Activated T-helper 1 cell treated with anti-CD3 and anti-CD28 coated beads, Interleukin-2, amount 50 U/mL, for 16 hours (primary cell): ENCODE measurements around the gene PTK6.
"Not testable (repeated sequence)": the region's sequence is repeated elsewhere in the genome, so short reads cannot be mapped to it uniquely, and the experiment has no call there.

Experiments
- DNase-seq, 2 donors: peaks; one replicate each; pipeline ENCODE4 v3.0.0-alpha.2; 2020; ENCODE audit warnings: low read depth in 1 of 2, low spot score in 1 of 2

PTK6 gene

DNA sequence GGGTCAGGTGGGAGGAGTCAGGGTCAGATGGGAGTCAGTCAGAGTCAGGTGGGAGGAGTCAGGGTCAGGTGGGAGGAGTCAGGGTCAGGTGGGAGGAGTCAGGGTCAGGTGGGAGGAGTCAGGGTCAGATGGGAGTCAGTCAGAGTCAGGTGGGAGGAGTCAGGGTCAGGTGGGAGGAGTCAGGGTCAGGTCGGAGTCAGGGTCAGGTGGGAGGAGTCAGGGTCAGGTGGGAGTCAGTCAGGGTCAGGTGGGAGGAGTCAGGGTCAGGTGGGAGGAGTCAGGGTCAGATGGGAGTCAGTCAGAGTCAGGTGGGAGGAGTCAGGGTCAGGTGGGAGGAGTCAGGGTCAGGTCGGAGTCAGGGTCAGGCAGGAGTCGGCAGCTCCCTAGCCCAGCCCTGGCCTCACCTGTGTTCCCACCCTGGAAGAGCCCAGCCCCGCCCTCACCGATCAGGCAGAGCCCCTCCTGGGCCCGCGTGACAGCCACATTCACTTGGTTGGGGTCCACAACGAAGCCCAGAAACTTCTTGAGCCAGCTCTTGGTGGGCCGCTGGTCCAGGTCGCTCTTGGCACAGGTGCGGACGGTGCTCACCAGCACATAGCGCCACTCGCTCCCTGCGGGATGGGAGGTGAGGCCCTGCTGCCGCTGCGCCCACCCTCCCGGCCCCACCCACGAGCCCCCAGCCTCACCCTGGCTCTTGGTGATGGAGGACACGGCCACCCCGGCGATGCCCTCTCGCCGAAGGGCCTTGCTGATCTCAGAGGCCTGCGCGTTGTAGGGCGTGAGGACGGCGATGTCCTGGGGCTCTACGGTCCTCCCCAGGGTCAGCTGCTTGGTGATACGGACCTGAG lies 22.5 kb upstream of the PTK6 start:
- DNase-seq, result not testable (repeated sequence)

DNA sequence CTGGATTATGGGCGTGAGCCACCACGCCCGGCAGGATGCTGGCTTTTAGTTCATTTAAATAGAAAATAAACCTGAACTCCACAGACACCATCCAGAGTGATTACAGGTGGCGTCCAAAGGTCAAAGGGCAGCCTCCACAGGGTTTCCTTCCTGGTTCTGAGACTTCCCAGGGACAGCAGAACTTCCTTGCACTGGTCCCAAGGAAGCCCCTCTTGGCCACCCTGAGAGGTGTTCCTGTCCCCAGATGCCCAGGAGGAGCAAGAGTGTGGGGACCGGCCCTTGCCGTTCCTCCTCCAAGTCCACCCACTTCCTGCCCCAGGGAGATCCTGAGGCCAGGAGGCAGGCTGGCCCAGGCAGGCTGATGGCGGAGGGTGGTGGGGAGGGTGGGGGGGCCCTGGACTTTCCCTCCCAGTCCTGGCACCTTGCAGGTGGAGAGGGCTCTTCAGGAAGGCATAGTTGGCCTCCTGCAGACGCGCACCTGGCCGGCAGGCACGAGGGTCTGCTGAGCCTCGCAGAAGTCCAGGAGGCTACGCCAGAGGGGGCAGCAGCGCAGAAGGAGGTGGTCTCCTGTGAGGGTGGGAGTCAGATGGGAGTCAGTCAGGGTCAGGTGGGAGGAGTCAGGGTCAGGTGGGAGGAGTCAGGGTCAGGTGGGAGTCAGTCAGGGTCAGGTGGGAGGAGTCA lies 21.8 kb upstream of the PTK6 start:
- DNase-seq, result no peak

DNA sequence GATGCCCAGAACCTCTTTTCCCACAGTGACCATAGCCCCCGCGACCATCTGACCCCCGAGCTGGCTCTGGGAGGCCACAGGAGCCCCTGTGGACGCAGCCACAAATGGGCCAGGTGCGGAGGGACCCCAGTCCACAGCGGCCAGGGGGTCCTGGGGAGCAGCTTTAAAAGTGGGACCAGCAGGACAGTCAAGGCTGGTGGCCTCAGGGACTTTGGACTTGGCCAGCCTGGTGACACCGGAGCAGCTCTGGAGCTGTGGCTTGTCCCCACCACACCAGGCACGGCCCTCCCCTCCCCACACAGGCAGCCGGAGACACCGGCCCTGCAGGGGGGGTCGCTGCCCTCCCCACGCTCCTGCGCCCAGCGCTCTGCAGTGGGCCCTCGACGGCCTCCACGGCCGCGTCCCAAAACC lies 20.3 kb upstream of the PTK6 start:
- DNase-seq, result no peak

DNA sequence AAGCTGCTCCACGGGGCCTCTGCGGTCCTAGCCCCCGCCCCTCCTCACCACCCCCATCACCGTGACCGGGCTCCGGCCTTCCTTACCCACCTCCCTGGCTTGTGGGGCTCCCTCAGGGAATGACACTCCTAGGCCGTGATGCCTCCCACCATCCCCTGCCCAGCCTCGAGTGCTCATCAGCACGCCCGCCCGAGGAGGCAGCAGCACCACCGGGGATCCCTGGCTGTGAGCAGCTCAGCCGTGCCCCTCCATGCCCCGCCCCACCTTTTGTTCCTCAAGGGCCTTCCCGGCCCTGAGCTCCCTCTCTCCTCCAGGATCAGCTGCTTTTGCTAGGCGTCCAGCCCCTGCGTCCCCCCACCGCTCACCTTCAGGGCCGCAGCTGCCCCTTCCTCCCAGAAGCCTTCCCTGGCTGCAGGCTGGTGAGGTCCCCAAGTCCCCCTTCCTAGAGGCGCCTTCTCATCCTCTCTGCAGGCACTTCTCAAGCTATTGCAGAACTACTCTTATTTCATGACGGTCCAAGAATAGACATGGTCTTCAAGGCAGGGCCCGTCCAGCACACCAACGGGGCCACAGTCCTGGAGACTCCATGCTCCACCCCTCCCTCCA lies 19.8 kb upstream of the PTK6 start:
- DNase-seq, result no peak

DNA sequence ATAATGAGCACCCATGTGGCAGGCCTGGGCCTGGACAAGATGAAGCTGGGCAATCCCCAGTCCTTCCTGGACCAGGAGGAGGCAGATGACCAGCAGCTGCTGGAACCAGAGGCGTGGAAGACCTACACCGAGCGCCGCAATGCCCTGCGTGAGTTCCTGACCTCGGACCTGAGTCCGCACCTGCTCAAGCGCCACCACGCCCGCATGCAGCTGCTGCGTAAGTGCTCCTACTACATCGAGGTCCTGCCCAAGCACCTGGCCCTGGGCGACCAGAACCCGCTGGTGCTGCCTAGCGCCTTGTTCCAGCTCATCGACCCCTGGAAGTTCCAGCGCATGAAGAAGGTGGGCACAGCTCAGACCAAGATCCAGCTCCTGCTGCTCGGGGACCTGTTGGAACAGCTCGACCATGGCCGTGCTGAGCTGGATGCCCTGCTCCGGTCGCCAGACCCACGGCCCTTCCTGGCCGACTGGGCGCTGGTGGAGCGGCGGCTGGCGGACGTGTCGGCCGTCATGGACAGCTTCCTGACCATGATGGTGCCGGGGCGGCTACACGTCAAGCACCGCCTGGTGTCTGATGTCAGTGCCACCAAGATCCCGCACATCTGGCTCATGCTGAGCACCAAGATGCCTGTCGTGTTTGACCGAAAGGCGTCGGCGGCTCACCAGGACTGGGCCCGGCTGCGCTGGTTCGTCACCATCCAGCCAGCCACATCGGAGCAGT lies 18.6 kb upstream of the PTK6 start:
- no peak for DNase-seq

DNA sequence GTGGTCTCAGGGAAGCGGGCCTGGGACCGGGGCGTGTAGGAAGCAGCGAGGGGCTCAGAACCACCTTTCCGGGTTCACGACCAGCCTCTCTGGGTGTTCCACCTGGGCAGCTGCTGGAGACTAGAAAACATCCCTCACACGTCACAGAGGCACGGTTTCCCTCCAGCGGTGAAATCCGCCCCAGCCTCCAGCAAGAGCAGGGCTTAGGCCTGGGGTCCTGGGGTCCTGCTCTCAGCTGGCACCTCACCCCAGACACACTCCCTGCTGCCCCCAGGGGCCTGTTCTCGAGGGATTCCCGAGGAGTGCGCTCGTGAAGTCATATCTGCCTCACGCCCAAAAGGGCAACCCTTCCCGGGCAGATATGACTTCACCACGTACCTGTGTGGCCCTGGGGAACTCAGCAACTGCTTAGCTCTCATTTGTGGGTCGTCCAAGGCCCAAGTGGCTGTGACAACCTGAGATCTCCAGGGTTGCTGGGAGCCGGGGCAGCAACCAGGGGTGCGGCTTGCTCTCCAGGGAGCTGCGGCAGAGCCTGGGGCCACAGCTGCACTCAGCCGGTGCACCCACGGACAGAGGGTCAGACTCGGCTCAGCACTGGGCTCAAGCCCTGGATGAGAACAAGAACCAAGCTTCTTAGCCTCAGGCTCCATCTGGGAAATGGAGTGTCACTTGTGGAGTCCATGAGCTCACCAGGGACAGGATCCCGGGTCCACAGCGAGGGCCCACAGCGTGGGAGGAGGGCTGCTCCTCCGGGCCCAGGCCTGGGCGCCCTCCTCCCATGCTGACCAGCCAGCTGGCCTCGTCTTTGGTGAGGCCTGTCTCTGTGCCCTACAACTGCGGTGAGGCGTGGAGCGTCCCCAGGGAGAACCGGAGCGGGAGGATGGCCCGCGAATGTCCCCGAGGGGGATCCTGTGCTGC lies 17.4 kb upstream of the PTK6 start:
- DNase-seq, result no peak

DNA sequence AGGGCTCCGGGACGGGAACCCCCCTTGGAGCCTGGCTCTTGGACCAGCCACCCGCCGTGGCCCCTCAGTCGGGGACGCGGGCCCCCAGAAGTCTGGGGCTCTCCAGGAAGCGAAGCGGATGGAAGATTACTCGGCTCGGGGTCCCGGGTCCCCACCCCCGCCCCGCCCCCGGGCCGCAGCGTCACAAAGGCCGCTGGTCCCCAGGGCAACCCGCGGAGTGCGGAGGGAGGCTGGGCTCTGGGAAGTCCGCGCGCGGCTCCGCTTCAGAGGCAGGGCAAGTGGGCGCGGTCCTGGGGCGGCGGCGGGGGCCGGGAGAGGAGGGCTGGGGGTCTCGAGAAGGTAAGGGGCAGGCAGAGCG lies 16.7 kb upstream of the PTK6 start, which contains the start of gene FNDC11:
FNDC11 (plus strand) TSS at position 227 of the 358 bp plus-strand sequence. CDS start 1,505 bp downstream, outside the sequence.
- peak in 1 of 2 donors; percentile 25 for DNase-seq

DNA sequence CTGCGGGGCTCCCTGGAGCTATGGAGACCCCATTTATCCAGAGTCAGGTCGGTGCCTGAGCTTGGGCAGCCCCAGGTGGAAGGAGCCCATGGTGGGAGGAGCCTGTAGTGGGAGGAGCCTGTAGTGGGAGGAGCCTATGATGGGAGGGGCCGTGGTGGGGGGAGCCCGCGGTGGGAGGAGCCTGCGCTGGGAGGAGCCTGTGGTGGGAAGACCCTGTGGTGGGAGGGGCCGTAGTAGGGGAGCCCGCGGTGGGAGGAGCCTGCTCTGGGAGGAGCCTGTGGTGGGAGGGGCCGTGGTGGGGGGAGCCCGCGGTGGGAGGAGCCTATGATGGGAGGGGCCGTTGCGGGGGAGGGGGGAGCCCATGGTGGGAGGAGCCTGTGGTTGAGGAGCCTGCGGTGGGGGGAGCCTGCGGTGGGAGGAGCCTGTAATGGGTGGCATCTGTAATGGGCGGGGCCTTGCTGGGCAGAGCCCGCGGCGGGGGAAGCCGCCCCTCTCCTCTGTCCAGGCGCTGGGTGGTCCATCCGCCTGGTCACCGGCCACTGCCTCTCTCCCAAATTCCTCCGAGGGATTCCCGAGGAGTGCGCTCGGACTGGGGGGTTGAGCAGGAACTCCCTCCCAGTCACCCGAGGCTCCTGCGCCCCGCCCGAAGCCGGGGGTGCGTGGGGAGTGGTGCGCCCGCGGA lies 16.2 kb upstream of the PTK6 start:
- DNase-seq, result peak; percentile 80 to 85

DNA sequence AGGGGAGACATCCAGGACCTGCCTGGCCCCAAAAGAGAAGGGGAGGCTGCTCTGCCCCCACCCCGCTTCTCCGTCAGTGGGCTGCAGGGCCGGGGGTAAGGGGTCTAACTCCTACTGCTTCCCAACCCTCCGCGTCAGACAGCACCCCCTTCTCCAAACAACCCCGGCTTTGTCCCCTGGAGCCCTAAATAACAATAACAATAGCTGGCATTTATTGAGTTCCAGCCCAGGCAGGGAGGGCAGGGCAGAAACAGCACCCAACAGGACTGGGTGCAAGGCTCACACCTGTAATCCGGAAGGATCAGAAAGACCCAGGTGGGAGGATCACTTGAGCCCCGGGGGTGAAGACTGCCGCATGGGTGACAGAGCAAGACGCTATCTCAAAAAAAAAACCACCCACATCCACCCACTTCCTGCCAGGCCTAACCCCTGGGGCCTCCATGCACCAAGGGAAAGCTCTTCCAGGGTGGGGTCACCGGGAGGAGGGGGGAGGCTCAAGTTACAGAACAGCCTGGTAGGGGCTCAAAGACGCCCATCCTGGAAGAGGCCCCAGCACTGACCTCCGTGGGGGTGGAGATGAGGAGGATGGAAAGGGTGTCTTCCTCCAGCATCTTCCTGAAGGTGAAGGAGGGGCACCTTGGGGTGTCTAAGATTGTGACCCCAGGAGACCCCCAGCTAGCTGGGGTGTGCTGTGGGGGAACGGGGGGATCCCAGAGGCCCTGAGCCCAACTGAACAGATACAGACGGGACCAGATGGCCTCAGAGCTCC lies 15.5 kb upstream of the PTK6 start:
- no peak for DNase-seq

DNA sequence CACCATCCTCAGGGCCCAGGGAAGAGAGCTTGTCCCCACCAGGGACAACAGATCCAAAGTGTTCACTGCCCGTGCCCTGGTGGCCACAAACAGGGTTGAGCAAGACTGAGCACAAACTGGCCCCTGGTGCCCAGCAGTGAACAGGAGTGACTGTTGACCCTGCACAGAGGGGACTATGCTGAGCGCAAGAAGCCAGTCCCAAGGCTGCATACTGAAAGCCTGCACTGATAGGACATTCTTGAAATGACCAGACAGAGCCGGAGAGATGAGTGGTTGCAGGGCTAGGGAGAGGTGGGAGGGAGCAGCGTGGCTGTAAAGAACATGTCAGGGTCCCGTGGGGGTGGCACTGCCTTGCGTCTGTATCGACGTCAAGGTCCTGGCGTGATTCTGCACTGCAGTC lies 13.9 kb upstream of the PTK6 start:
- DNase-seq, result no peak

DNA sequence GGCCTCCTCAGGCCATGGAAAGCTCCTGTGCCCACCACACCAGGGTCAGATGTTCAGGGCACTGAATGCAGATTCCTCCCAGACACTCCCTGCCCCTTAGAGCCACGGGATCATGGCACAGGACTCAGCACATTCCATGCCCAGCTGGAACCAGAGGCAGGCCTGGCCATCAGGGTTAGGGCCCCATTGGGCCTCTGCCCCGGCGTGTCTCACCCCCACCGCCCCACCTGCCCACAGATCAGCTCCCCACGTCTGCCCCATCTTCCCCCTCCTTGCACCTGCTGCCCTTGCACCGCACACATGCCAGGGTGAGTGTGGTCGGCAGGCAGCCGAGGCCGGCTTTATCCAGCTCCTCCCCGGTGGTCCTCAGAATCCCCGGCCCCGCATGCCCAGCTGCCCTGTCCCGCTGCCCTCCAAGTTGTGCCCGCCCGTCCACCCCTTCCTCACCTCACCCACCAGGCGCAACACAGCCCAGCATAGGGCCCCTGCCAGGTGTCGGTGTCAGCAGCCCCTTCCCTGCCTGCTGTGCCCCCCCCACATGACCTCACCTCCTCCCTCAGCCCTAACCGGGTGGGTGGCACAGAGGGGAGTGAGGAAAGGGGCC lies 12.6 kb upstream of the PTK6 start:
- DNase-seq, result no peak

DNA sequence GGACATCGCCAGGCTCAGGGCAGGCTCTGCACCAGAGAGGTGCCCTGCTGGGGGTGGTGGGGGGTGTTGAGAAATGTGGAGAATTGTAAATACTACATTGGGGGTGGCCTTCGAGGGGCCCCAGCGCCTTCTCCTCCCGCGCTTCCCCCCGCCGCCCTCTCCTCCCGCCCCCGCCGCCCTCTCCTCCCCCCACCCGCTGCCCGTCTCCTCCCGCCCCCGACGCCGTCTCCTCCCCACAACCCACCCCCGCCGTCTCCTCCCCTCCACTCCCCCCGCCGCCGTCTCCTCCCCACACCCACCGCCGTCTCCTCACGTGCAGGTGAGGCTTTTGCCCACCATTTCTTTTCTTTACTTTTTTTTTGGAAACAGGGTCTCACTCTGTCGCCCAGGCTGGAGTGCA lies 11.8 kb upstream of the PTK6 start:
- no peak for DNase-seq

DNA sequence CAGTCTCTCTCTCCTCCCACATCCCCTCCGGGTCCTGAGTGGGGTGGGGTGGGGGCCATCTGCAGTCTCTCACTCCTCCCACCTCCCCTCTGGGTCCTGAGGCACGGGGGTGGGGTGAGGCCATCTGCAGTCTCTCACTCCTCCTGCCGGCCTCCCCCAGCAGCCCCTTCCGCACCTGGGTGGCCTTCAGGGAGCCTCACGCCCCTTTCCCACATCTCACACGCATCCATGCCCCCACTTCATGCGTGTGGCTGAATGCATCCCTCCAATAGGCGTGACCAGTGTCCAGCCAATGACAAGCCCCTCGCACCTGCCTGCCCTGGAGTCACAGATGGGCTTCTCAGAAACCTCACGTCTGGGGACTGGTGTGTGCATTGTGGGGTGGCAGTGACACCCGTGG lies 11.4 kb upstream of the PTK6 start:
- no peak for DNase-seq

DNA sequence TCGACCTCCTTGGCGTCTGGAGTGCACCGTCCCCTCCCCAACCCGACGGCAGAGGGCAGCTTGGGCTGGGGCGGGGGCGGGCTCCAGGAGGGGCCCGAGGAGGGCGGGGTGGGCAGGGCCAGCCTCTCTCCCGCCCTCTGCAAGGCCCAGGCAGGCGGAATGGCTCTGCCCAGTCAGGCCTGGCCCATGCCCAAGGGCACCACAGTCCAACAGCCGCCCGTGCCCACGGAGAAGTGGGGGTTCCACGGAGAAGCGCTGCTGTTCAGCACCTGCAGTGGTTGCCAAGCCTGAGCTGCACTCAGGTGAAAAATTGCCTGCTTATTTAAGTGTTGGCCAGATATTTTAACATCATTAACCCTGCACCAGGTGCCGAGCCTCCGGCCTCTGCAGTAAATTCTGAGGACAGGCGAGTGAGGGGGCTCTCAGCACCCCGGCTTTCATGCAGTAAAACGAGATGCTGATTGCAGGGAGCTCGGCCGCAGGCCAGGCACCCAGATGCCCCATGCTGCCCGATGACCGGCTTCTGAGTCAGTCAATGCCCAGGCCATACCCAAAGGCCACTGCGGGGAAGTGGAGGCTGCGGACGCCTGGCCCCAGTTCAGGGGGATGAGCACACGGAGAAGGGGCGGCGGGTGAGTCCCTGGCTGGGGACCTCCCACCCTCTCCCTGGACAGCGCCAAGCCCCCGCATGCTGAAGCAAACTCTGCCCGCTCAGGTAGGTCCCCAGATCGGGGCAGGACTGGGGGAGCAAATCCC lies 10.7 kb upstream of the PTK6 start, which contains the start of gene SRMS:
SRMS (minus strand) TSS at position 25 of the 756 bp plus-strand sequence. CDS start 286 bp downstream, outside the sequence.
- no peak for DNase-seq

DNA sequence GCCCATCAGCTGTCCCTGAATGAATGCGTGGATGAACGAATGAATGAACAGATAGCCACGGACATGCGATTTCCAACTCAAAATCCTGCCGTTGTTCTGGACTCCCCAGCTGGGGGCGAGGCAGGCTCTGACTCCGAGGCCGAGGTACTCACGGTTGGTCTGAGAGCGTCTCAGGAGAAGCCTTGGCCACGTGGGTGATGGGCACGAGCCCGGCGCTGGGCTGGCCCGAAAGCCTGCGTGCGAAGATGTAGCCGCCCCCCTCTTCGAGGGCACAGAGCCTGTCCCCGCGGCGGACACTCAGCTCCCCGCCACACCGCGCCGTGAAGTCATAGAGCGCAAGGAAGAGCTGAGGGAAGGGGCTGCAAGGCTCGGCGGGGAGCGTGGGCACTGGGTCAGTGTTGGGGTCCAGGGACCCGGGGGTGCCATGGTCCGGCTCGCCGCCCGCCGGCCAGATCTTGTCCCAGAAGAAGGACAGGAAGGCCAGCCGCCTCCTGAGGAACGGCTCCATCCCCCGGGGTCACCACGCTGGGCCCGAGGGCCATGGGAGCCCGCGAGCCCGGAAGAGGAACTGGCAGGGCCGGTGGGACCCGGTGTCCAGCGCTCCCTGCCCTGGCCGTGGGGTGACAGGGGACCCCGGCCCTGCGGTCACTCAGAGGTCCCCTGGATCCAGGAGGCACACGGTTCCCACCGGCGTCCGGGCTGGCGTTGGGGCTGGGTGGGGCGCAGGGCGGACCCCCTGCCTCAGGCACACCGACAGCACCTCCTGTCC lies 10.0 kb upstream of the PTK6 start:
- DNase-seq, result no peak

DNA sequence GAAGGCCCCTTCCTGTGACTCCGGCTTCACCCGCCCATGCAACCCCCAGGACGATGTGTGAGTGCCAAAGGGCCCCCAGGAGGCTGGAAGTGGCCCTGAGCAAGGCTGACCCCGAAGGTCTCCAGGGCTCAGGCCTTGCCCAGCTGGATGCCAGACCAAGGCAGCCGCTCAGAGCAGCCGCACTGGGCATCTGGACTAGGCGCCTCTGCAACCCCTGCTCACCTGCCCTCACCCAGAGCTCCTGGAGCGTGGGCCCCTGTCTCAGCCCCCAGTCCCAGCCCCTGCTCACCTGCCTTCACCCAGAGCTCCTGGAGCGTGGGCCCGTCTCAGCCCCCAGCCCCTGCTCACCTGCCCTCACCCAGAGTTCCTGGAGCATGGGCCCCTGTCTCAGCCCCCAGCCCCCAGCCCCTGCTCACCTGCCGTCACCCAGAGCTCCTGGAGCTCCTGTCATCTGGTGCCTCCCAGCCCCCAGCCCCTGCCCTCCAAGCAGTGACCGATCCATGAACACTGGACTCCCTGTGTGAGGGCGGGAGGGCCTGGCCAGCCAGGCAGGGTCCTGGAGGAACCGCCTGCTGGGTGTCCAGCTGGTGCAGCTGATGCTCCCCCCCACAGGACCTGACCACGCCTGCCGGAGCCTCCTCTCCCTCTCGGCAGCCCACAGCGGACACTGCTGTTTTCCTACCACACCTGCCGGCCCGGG lies 9.2 kb upstream of the PTK6 start:
- DNase-seq, result no peak
